A549 (cell line): ENCODE measurements around the gene NPAT. TPM values are rescaled to one million over a fixed set of nuclear protein-coding genes. Genes with fewer than 3 reads are reported as not detected.

ENCODE experiments used
- ATAC-seq, 2 experiments: fragments of 200-7000 bp in 1 of 2; fragments of >200 bp in 1 of 2; cut with Nextera tagmentation in 1 of 2; cut with Tn5 transposase in 1 of 2; 3 replicates each; pipeline versions ENCODE4 v1.8.0 to v1.9.1; 2018 to 2020; ENCODE audit warnings: mild to moderate bottlenecking in 1 of 2, moderate library complexity in 1 of 2
- CTCF ChIA-PET: fragments of 300-600 bp; sonication (Branson Sonifier 250); formaldehyde crosslinking; extraction: SDS; loops from one replicate; lab custom pipeline; 2021; ENCODE audit warnings: antibody characterized with exemption, inconsistent platforms; lab: Yijun Ruan, JAX
- POLR2A ChIA-PET: fragments of 350-600 bp; formaldehyde crosslinking; extraction: SDS; loops from one replicate; lab custom pipeline; 2021; ENCODE audit warnings: antibody characterized with exemption, inconsistent platforms; lab: Yijun Ruan, JAX
- DNase-seq, 2 experiments: peaks; one replicate each; pipeline versions ENCODE4 v3.0.0 to v3.0.0-alpha.2; 2011 to 2016; ENCODE audit warnings: low read depth in 1 of 2, low spot score in 1 of 2
- FAIRE-seq: peaks from 2 replicates; lab custom pipeline; 2011; peaks lifted over from hg19 to GRCh38; lab: Jason Lieb, UNC
- H3K27ac ChIP-seq, 2 experiments: fragments of >200 bp; sonication (Bioruptor Twin); formaldehyde crosslinking; 3 replicates each; pipeline ENCODE4 v1.5.1; 2016 to 2017
- H3K4me1 ChIP-seq: fragments of >200 bp; sonication (Bioruptor Twin); formaldehyde crosslinking; 3 replicates; pipeline ENCODE4 v1.6.1; 2016
- H3K4me2 ChIP-seq: fragments of >200 bp; sonication (Bioruptor Twin); formaldehyde crosslinking; 3 replicates; pipeline ENCODE4 v1.6.1; 2016
- H3K4me3 ChIP-seq: fragments of >200 bp; sonication (Bioruptor Twin); formaldehyde crosslinking; 3 replicates; pipeline ENCODE4 v1.5.1; 2016
- H3K9me3 ChIP-seq: fragments of >200 bp; sonication (Bioruptor Twin); formaldehyde crosslinking; 3 replicates; pipeline ENCODE4 v1.6.1; 2016
- CBX8 ChIP-seq: fragments of 200-600 bp; sonication (generic); IDR thresholded peaks from 2 replicates; pipeline ENCODE4 v1.6.1; 2016
- CHD2 ChIP-seq: fragments of 150-350 bp; IDR thresholded peaks from 2 replicates; pipeline ENCODE4 v1.6.1; 2014; ENCODE audit warnings: low read length; ENCODE audit not compliant: partially characterized antibody
- CTCF ChIP-seq: fragments of >200 bp; sonication (Bioruptor Twin); formaldehyde crosslinking; IDR thresholded peaks from 3 replicates; pipeline ENCODE4 v1.5.1; 2016
- EHF ChIP-seq: fragments of 250-450 bp; sonication (Bioruptor Pico); IDR thresholded peaks from 2 replicates; pipeline ENCODE4 v1.5.0; 2020; ENCODE audit warnings: mild to moderate bottlenecking
- EHMT2 ChIP-seq: fragments of 200-600 bp; sonication (generic); IDR thresholded peaks from 2 replicates; pipeline ENCODE4 v1.6.1; 2016; ENCODE audit warnings: antibody characterized with exemption, low read depth, mild to moderate bottlenecking, moderate library complexity
- FOSB ChIP-seq: fragments of 250-450 bp; sonication (Bioruptor Pico); IDR thresholded peaks from 2 replicates; pipeline ENCODE4 v1.5.0; 2020; ENCODE audit warnings: mild to moderate bottlenecking, moderate library complexity
- FOSL2 ChIP-seq, 2 experiments: fragments of 450-650 bp in 1 of 2; fragments of >200 bp in 1 of 2; sonication (Bioruptor Twin) in 1 of 2; formaldehyde crosslinking; IDR thresholded peaks; 2 replicates each; pipeline versions ENCODE4 v1.5.0 to v1.6.1; 2016 to 2020; ENCODE audit warnings: mild to moderate bottlenecking in 1 of 2, moderate library complexity in 1 of 2
- GATA3 ChIP-seq: IDR thresholded peaks from 2 replicates; pipeline ENCODE4 v1.6.1; 2012; ENCODE audit warnings: borderline replicate concordance
- HEYL ChIP-seq: fragments of 250-450 bp; sonication (Bioruptor Pico); IDR thresholded peaks from 2 replicates; pipeline ENCODE4 v1.8.0; 2021; ENCODE audit warnings: mild to moderate bottlenecking, moderate library complexity
- KDM1A ChIP-seq: fragments of 200-600 bp; sonication (generic); IDR thresholded peaks from 2 replicates; pipeline ENCODE4 v1.6.1; 2016; ENCODE audit warnings: low read depth, mild to moderate bottlenecking
- MAFK ChIP-seq: fragments of 450-650 bp; IDR thresholded peaks from 2 replicates; pipeline ENCODE4 v1.6.1; 2014; ENCODE audit not compliant: partially characterized antibody
- MAX ChIP-seq: IDR thresholded peaks from 2 replicates; pipeline ENCODE4 v1.6.1; 2012
- MAZ ChIP-seq: fragments of 150-350 bp; IDR thresholded peaks from 2 replicates; pipeline ENCODE4 v1.6.1; 2014; ENCODE audit warnings: antibody characterized with exemption, low read depth, low read length, borderline replicate concordance
- POLR2A ChIP-seq: IDR thresholded peaks from 2 replicates; pipeline ENCODE4 v1.6.1; 2012; ENCODE audit warnings: mild to moderate bottlenecking, low read length
- POLR2AphosphoS2 ChIP-seq: conservative IDR thresholded peaks from 2 replicates; pipeline ENCODE4 v1.6.1; 2012; ENCODE audit warnings: low read length, improper control_type of control experiment, inconsistent platforms
- RARB ChIP-seq: fragments of 250-450 bp; sonication (Bioruptor Pico); IDR thresholded peaks from 2 replicates; pipeline ENCODE4 v1.8.0; 2021; ENCODE audit warnings: mild to moderate bottlenecking, moderate library complexity
- RFX5 ChIP-seq: fragments of 450-650 bp; IDR thresholded peaks from 2 replicates; pipeline ENCODE4 v1.7.1; 2014; ENCODE audit warnings: antibody characterized with exemption, mild to moderate bottlenecking, moderate library complexity
- TP53 ChIP-seq: fragments of 250-450 bp; sonication (Bioruptor Pico); IDR thresholded peaks from 2 replicates; pipeline ENCODE4 v1.5.0; 2021; ENCODE audit warnings: mild to moderate bottlenecking, moderate library complexity
- USF2 ChIP-seq: fragments of 450-650 bp; IDR thresholded peaks from 2 replicates; pipeline ENCODE4 v1.6.1; 2014; ENCODE audit warnings: antibody characterized with exemption
- ZNF302 ChIP-seq: fragments of 250-450 bp; sonication (Bioruptor Pico); IDR thresholded peaks from 2 replicates; pipeline ENCODE4 v1.9.0; 2021; ENCODE audit warnings: inconsistent platforms, mild to moderate bottlenecking, moderate library complexity
- WGBS: methylation state at CpG from one replicate; pipeline ENCODE4 v1.1.6; 2017; ENCODE audit errors: missing lambda C conversion rate; 5-methylcytosine and 5-hydroxymethylcytosine counted together
- polyA plus RNA-seq, 4 experiments: library from polyadenylated mRNA; depleted of rRNA in 3 of 4; stranded (reverse); fragments of >200 nt; fragmentation: RNase III in 1 of 4; extraction: RNeasy Plus Mini Kit Qiagen cat#74134 plus additional on column Dnase treatment in 1 of 4; gene quantifications; 2 replicates in 3 of 4; 3 replicates in 1 of 4; pipeline ENCODE4 v1.2.3, GENCODE V29; 2011 to 2017
- TF ChIP-seq, protein P1 (sequence below): fragments of >200 bp; sonication (Bioruptor Twin); formaldehyde crosslinking; IDR thresholded peaks from 2 replicates; pipeline ENCODE4 v1.6.1; 2016
- TF ChIP-seq, protein P2 (sequence below): IDR thresholded peaks from 2 replicates; pipeline ENCODE4 v1.6.1; 2012
- TF ChIP-seq, protein P3 (sequence below): IDR thresholded peaks from 2 replicates; pipeline ENCODE4 v1.6.1; 2012; ENCODE audit warnings: low read depth, borderline replicate concordance

The NPAT gene
- polyA plus RNA-seq, 2 of the 4 experiments (the other 2 are of a cell fraction) = 4.6 to 9.3 TPM

GRCh38 chr11:108213784-108214183, 8.7 kb downstream of the NPAT start:
- ATAC-seq (no peak), FAIRE-seq (no peak), DNase-seq (no peak)
- WGBS = 50% methylated on average over 2 of the region's 2 CpGs
- TF ChIP-seq, protein P1, sequence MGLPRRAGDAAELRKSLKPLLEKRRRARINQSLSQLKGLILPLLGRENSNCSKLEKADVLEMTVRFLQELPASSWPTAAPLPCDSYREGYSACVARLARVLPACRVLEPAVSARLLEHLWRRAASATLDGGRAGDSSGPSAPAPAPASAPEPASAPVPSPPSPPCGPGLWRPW = no peak
- no peak for TF ChIP-seq RARB (CRISPR knock-in tag)
- no peak for TF ChIP-seq MAZ
- no peak overlapping the region for H3K27ac ChIP-seq
- no peak overlapping the region for H3K4me3 ChIP-seq
- ChIA-PET CTCF (no interaction called here), POLR2A (no interaction called here)
- no peak overlapping the region for H3K4me2 ChIP-seq
- H3K4me1 ChIP-seq = no peaks in the 10 kb centered on the region
- no peaks in the 10 kb centered on the region for H3K9me3 ChIP-seq

DNA sequence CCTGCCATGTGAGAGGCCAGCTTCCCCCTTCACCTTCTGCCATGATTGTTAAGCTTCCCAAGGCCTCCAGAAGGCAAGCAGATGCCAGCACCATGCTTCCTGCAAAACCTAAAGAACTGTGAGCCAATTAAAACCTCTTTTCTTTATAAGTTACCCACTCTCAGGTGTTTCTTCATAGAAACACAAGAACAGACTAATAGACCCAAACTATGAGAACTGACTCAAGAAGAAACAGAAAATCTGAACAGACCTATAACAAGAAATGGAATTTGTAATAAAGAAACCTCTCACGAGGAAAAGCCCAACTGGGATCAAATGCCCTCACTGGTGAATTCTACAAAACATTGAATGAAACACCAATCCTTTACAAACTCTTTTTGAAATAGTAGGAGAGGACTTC, 12.0 kb downstream of the NPAT start:
- 84% methylated on average over 1 of the region's 1 CpG for WGBS
- no peak for TF ChIP-seq MAX
- TF ChIP-seq POLR2AphosphoS2 = no peak
- no peak for TF ChIP-seq GATA3
- TF ChIP-seq EHF (CRISPR knock-in tag) = no peak
- no peak for TF ChIP-seq CBX8
- TF ChIP-seq CHD2 = no peak
- TF ChIP-seq POLR2A = no peak
- TF ChIP-seq KDM1A = no peak
- TF ChIP-seq, protein P2, sequence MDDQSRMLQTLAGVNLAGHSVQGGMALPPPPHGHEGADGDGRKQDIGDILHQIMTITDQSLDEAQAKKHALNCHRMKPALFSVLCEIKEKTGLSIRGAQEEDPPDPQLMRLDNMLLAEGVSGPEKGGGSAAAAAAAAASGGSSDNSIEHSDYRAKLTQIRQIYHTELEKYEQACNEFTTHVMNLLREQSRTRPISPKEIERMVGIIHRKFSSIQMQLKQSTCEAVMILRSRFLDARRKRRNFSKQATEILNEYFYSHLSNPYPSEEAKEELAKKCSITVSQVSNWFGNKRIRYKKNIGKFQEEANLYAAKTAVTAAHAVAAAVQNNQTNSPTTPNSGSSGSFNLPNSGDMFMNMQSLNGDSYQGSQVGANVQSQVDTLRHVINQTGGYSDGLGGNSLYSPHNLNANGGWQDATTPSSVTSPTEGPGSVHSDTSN = no peak
- no peak for TF ChIP-seq FOSB
- TF ChIP-seq CTCF = no peak
- no peak for TF ChIP-seq RFX5
- no peak for DNase-seq
- Histone ChIP-seq H3K4me3 (no peak overlapping the region), H3K4me1 (no peaks in the 10 kb centered on the region), H3K27ac (no peak overlapping the region), H3K4me2 (no peak overlapping the region), H3K9me3 (no peaks in the 10 kb centered on the region)
- ATAC-seq = no peak
- no peak for FAIRE-seq
- POLR2A ChIA-PET = no interaction called here
- CTCF ChIA-PET = interaction anchor here (0.7 kb wide), 1 partner anchor 1699 kb away, joined by 3 read pairs; no protein-coding TSS in a partner anchor

DNA sequence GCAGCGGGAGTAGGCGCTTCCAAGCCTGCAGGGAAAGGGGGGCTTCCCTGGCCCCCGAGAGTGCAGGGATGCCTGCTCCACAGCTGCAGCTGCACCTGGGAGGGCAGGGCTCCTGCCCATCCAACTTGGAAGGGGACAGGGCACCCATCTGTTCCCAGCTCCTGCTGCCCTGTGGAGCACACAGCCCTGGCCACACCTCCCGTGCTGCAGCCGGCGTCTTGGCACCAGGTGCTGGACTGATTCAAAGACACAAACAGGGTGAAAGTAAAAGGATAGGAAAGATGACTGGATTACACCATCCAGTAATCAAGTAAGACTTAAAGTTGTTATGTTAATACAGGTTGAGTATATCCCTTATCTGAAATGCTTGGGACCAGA, 14.8 kb downstream of the NPAT start:
- no peak overlapping the region for H3K27ac ChIP-seq
- ChIA-PET POLR2A (no interaction called here), CTCF (no interaction called here)
- H3K4me3 ChIP-seq = no peak overlapping the region
- no peak overlapping the region for H3K4me2 ChIP-seq
- ATAC-seq (no peak), FAIRE-seq (no peak), DNase-seq (no peak)
- WGBS = 87% methylated on average over 3 of the region's 6 CpGs
- no peaks in the 10 kb centered on the region for H3K4me1 ChIP-seq
- no peaks in the 10 kb centered on the region for H3K9me3 ChIP-seq
- TF ChIP-seq HEYL (CRISPR knock-in tag) (no peak), TP53 (CRISPR knock-in tag) (no peak), FOSL2 (IDR thresholded peaks at IDR 0.05) (no peak), FOSL2 (CRISPR knock-in tag; IDR thresholded peaks at IDR 0.05) (no peak), MAFK (no peak), KDM1A (no peak), FOSB (no peak), USF2 (no peak), GATA3 (no peak), ZNF302 (CRISPR knock-in tag) (no peak), EHMT2 (no peak), POLR2AphosphoS2 (no peak)
- TF ChIP-seq, protein P3, sequence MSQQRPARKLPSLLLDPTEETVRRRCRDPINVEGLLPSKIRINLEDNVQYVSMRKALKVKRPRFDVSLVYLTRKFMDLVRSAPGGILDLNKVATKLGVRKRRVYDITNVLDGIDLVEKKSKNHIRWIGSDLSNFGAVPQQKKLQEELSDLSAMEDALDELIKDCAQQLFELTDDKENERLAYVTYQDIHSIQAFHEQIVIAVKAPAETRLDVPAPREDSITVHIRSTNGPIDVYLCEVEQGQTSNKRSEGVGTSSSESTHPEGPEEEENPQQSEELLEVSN = no peak
